Colonic mucosa (tissue), 4 donors: ENCODE data around the gene DUSP16. TPM values are rescaled to one million over a fixed set of nuclear protein-coding genes. Genes with fewer than 3 reads are reported as not detected.
"Not testable (repeated sequence)": the region's sequence is repeated elsewhere in the genome, so short reads cannot be mapped to it uniquely, and the experiment has no call there.

Source experiments
- DNase-seq: peaks from one replicate; pipeline ENCODE4 v3.0.0-alpha.2; 2020
- H3K27ac ChIP-seq: fragments of 200-600 bp; one replicate; pipeline ENCODE4 v1.8.0; 2021
- H3K27me3 ChIP-seq: fragments of 200-600 bp; one replicate; pipeline ENCODE4 v1.8.0; 2021
- H3K36me3 ChIP-seq: fragments of 200-600 bp; one replicate; pipeline ENCODE4 v1.8.0; 2021
- H3K4me1 ChIP-seq: fragments of 200-600 bp; one replicate; pipeline ENCODE4 v1.8.0; 2021; ENCODE audit warnings: mild to moderate bottlenecking
- H3K4me3 ChIP-seq: fragments of 200-600 bp; one replicate; pipeline ENCODE4 v1.8.0; 2021
- H3K9ac ChIP-seq, 2 donors: one replicate each; pipeline ENCODE4 v1.7.0; 2013; ENCODE audit warnings: control low read depth in 2 of 2, low read depth in 2 of 2, low read length in 2 of 2
- H3K9me3 ChIP-seq: fragments of 200-600 bp; one replicate; pipeline ENCODE4 v1.8.0; 2021
- CTCF ChIP-seq: fragments of 200-600 bp; IDR thresholded peaks from one replicate; pipeline ENCODE4 v1.8.0; 2022; ENCODE audit warnings: antibody characterized with exemption, mild to moderate bottlenecking
- intact Hi-C: fragments of 100-400 bp; cut with DNase I; formaldehyde crosslinking; loops from one replicate; pipeline ENCODE4 v1.14.1; 2022
- total RNA-seq, 2 donors: library from RNA; stranded (reverse); fragmentation: NEBNext Ultra II Directional in 1 of 2; extraction: Animal tissue kit (Norgen Biotek cat#: 25700) in 1 of 2; gene quantifications; one replicate each; pipeline ENCODE4 v1.2.1, GENCODE V29; 2021
- donor health status: healthy.
- donor health status: DM: no; HTN: no; CAD: no.
- donor health status: DM: no; HTN: no; CAD: no.

The DUSP16 gene
- total RNA-seq, 2 donors from 2014 or later, result 47.5 to 60.2 TPM

- Histone ChIP-seq H3K4me3 (no peak overlapping the region), H3K27me3 (no peaks in the 10 kb centered on the region), H3K4me1 (no peaks in the 10 kb centered on the region), H3K27ac (no peak overlapping the region), H3K36me3 (no peaks in the 10 kb centered on the region), H3K9me3 (no peaks in the 10 kb centered on the region), H3K9ac (no peak overlapping the region)
- no peak for TF ChIP-seq CTCF
- intact Hi-C loops, result no loop called here
- no peak for DNase-seq
These were observed 15.1 kb upstream of the DUSP16 start for GRCh38 chr12:12577786-12578185.

- Histone ChIP-seq H3K4me1 (no peaks in the 10 kb centered on the region), H3K27ac (no peak overlapping the region), H3K9me3 (no peaks in the 10 kb centered on the region), H3K36me3 (no peaks in the 10 kb centered on the region), H3K4me3 (no peak overlapping the region), H3K9ac (no peak overlapping the region), H3K27me3 (no peaks in the 10 kb centered on the region)
- no peak for TF ChIP-seq CTCF
- DNase-seq, result no peak
- intact Hi-C loops, result no loop called here
These were observed 10.0 kb upstream of the DUSP16 start for GRCh38 chr12:12572659-12573058.

- not testable (repeated sequence) for H3K9me3 ChIP-seq, H3K27ac ChIP-seq, H3K36me3 ChIP-seq, DNase-seq, H3K4me1 ChIP-seq, H3K9ac ChIP-seq, H3K27me3 ChIP-seq, H3K4me3 ChIP-seq
- intact Hi-C loops, result loop anchor here (10.0 kb wide), 1 partner anchor 181 kb away; no protein-coding TSS in a partner anchor
These were observed 3.3 kb upstream of the DUSP16 start for GRCh38 chr12:12565971-12566370.

- intact Hi-C loops, result loop anchor here (10.0 kb wide), 1 partner anchor 180 kb away; no protein-coding TSS in a partner anchor
- no peak for TF ChIP-seq CTCF
- no peaks in the 10 kb centered on the region for H3K4me1 ChIP-seq
- H3K9ac ChIP-seq, result no peak overlapping the region
- H3K27ac ChIP-seq, result no peak overlapping the region
- no peaks in the 10 kb centered on the region for H3K36me3 ChIP-seq
- no peak for DNase-seq
- H3K9me3 ChIP-seq, result no peaks in the 10 kb centered on the region
- no peak overlapping the region for H3K4me3 ChIP-seq
- H3K27me3 ChIP-seq, result no peaks in the 10 kb centered on the region
These were observed 2.2 kb upstream of the DUSP16 start for GRCh38 chr12:12564911-12565310.

GRCh38 chr12:12563290-12563928, 746 bp upstream of the DUSP16 start:
- no peaks in the 10 kb centered on the region for H3K36me3 ChIP-seq
- no peak for TF ChIP-seq CTCF
- H3K4me1 ChIP-seq, result no peaks in the 10 kb centered on the region
- H3K9ac ChIP-seq, result peak overlapping the region; percentile 70 to 85
- H3K27me3 ChIP-seq, result no peaks in the 10 kb centered on the region
- no peaks in the 10 kb centered on the region for H3K9me3 ChIP-seq
- DNase-seq, result no peak
- peak overlapping the region; percentile 50 for H3K4me3 ChIP-seq
- H3K27ac ChIP-seq, result peak overlapping the region; percentile 96
- intact Hi-C loops, result loop anchor here (10.0 kb wide), 1 partner anchor 179 kb away; no protein-coding TSS in a partner anchor

- no peak for TF ChIP-seq CTCF
- Histone ChIP-seq H3K27ac (peak overlapping the region; percentile 96), H3K4me3 (peak overlapping the region; percentile 51), H3K9me3 (no peaks in the 10 kb centered on the region), H3K27me3 (no peaks in the 10 kb centered on the region), H3K9ac (peak overlapping the region; percentile 96 to 100), H3K36me3 (no peaks in the 10 kb centered on the region), H3K4me1 (no peaks in the 10 kb centered on the region)
- DNase-seq, result peak; percentile 29
- intact Hi-C loops, result loop anchor here (10.0 kb wide), 1 partner anchor 177 kb away; no protein-coding TSS in a partner anchor
These were observed 613 bp downstream of the DUSP16 start for GRCh38 chr12:12562016-12562483.
